Measurements from ENCODE around the gene PYGM. TPM values are rescaled to one million over a fixed set of nuclear protein-coding genes. Genes with fewer than 3 reads are reported as not detected.

The PYGM gene
- total RNA-seq, 1 experiment from 2014 or later = 6.6 TPM

GRCh38 chr11:64754919-64755662 is 4.7 kb downstream of the PYGM start:
- POLR2A ChIA-PET = no interaction called here
- Mint-ChIP-seq H3K4me1 (peaks cover 34% of the 10 kb centered on the region), H3K9me3 (no peaks in the 10 kb centered on the region), H3K27ac (no peak overlapping the region), H3K36me3 (no peaks in the 10 kb centered on the region), H3K27me3 (ENCODE audit: low read depth) (no peaks in the 10 kb centered on the region; the same call in 1 of the 2 replicates), H3K4me3 (no peak overlapping the region)
- CTCF ChIA-PET = interaction anchor here (1.0 to 4.9 kb wide), 2 partner anchors 10 to 11 kb away, joined by 3 to 30 read pairs; partner anchors contain the start of gene RASGRP2
- ATAC-seq (no peak), DNase-seq (ENCODE audit: low spot score) (no peak)
- TF ChIP-seq NR1H2 (CRISPR knock-in tag; IDR thresholded peaks at IDR 0.05) (no peak), ELF4 (CRISPR knock-in tag; IDR thresholded peaks at IDR 0.05; ENCODE audit: low read depth) (no peak), HMGA2 (CRISPR knock-in tag; IDR thresholded peaks at IDR 0.05) (no peak)

- Mint-ChIP-seq H3K27me3 (ENCODE audit: low read depth) (no peaks in the 10 kb centered on the region; the same call in 1 of the 2 replicates), H3K9me3 (no peaks in the 10 kb centered on the region), H3K36me3 (no peaks in the 10 kb centered on the region), H3K4me3 (no peak overlapping the region), H3K4me1 (peaks cover 27% of the 10 kb centered on the region), H3K27ac (peak overlapping the region; percentile 72; the same call in 1 of the 2 replicates)
- TF ChIP-seq TCF7 (CRISPR knock-in tag; IDR thresholded peaks at IDR 0.05; ENCODE audit: low read depth) (no peak), HMGXB4 (CRISPR knock-in tag; IDR thresholded peaks at IDR 0.05) (no peak), ZNF396 (CRISPR knock-in tag; IDR thresholded peaks at IDR 0.05; ENCODE audit: borderline replicate concordance) (no peak), FOXP1 (CRISPR knock-in tag; IDR thresholded peaks at IDR 0.05; ENCODE audit: borderline replicate concordance) (no peak), ZNF138 (CRISPR knock-in tag; conservative IDR thresholded peaks at IDR 0.05) (no peak), TEAD4 (CRISPR knock-in tag; IDR thresholded peaks at IDR 0.05) (no peak), RORB (CRISPR knock-in tag; IDR thresholded peaks at IDR 0.05) (no peak), ATF1 (CRISPR knock-in tag; IDR thresholded peaks at IDR 0.05) (no peak), SP1 (CRISPR knock-in tag; conservative IDR thresholded peaks at IDR 0.05) (no peak), JUN (CRISPR knock-in tag; IDR thresholded peaks at IDR 0.05) (no peak)
- TF ChIP-seq, protein P1, sequence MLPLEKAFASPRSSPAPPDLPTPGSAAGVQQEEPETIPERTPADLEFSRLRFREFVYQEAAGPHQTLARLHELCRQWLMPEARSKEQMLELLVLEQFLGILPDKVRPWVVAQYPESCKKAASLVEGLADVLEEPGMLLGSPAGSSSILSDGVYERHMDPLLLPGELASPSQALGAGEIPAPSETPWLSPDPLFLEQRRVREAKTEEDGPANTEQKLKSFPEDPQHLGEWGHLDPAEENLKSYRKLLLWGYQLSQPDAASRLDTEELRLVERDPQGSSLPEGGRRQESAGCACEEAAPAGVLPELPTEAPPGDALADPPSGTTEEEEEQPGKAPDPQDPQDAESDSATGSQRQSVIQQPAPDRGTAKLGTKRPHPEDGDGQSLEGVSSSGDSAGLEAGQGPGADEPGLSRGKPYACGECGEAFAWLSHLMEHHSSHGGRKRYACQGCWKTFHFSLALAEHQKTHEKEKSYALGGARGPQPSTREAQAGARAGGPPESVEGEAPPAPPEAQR (CRISPR knock-in tag; IDR thresholded peaks at IDR 0.05) = no peak
- TF ChIP-seq, protein P2, sequence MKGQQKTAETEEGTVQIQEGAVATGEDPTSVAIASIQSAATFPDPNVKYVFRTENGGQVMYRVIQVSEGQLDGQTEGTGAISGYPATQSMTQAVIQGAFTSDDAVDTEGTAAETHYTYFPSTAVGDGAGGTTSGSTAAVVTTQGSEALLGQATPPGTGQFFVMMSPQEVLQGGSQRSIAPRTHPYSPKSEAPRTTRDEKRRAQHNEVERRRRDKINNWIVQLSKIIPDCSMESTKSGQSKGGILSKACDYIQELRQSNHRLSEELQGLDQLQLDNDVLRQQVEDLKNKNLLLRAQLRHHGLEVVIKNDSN (CRISPR knock-in tag; IDR thresholded peaks at IDR 0.05) = no peak
- TF ChIP-seq, protein P3, sequence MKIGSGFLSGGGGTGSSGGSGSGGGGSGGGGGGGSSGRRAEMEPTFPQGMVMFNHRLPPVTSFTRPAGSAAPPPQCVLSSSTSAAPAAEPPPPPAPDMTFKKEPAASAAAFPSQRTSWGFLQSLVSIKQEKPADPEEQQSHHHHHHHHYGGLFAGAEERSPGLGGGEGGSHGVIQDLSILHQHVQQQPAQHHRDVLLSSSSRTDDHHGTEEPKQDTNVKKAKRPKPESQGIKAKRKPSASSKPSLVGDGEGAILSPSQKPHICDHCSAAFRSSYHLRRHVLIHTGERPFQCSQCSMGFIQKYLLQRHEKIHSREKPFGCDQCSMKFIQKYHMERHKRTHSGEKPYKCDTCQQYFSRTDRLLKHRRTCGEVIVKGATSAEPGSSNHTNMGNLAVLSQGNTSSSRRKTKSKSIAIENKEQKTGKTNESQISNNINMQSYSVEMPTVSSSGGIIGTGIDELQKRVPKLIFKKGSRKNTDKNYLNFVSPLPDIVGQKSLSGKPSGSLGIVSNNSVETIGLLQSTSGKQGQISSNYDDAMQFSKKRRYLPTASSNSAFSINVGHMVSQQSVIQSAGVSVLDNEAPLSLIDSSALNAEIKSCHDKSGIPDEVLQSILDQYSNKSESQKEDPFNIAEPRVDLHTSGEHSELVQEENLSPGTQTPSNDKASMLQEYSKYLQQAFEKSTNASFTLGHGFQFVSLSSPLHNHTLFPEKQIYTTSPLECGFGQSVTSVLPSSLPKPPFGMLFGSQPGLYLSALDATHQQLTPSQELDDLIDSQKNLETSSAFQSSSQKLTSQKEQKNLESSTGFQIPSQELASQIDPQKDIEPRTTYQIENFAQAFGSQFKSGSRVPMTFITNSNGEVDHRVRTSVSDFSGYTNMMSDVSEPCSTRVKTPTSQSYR (CRISPR knock-in tag; IDR thresholded peaks at IDR 0.05) = no peak
- TF ChIP-seq, protein P4, sequence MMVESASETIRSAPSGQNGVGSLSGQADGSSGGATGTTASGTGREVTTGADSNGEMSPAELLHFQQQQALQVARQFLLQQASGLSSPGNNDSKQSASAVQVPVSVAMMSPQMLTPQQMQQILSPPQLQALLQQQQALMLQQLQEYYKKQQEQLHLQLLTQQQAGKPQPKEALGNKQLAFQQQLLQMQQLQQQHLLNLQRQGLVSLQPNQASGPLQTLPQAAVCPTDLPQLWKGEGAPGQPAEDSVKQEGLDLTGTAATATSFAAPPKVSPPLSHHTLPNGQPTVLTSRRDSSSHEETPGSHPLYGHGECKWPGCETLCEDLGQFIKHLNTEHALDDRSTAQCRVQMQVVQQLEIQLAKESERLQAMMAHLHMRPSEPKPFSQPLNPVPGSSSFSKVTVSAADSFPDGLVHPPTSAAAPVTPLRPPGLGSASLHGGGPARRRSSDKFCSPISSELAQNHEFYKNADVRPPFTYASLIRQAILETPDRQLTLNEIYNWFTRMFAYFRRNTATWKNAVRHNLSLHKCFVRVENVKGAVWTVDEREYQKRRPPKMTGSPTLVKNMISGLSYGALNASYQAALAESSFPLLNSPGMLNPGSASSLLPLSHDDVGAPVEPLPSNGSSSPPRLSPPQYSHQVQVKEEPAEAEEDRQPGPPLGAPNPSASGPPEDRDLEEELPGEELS (CRISPR knock-in tag; IDR thresholded peaks at IDR 0.05) = no peak
- TF ChIP-seq, protein P5, sequence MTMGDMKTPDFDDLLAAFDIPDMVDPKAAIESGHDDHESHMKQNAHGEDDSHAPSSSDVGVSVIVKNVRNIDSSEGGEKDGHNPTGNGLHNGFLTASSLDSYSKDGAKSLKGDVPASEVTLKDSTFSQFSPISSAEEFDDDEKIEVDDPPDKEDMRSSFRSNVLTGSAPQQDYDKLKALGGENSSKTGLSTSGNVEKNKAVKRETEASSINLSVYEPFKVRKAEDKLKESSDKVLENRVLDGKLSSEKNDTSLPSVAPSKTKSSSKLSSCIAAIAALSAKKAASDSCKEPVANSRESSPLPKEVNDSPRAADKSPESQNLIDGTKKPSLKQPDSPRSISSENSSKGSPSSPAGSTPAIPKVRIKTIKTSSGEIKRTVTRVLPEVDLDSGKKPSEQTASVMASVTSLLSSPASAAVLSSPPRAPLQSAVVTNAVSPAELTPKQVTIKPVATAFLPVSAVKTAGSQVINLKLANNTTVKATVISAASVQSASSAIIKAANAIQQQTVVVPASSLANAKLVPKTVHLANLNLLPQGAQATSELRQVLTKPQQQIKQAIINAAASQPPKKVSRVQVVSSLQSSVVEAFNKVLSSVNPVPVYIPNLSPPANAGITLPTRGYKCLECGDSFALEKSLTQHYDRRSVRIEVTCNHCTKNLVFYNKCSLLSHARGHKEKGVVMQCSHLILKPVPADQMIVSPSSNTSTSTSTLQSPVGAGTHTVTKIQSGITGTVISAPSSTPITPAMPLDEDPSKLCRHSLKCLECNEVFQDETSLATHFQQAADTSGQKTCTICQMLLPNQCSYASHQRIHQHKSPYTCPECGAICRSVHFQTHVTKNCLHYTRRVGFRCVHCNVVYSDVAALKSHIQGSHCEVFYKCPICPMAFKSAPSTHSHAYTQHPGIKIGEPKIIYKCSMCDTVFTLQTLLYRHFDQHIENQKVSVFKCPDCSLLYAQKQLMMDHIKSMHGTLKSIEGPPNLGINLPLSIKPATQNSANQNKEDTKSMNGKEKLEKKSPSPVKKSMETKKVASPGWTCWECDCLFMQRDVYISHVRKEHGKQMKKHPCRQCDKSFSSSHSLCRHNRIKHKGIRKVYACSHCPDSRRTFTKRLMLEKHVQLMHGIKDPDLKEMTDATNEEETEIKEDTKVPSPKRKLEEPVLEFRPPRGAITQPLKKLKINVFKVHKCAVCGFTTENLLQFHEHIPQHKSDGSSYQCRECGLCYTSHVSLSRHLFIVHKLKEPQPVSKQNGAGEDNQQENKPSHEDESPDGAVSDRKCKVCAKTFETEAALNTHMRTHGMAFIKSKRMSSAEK (CRISPR knock-in tag; IDR thresholded peaks at IDR 0.05; ENCODE audit: borderline replicate concordance) = no peak
- ChIA-PET CTCF (interaction anchor here (0.6 to 4.9 kb wide), 2 partner anchors 11 to 20 kb away, joined by 4 to 30 read pairs; partner anchors contain the start of gene RASGRP2), POLR2A (no interaction called here)
- ATAC-seq (no peak), DNase-seq (ENCODE audit: low spot score) (no peak)
Observed at GRCh38 chr11:64754124-64754918, 5.5 kb downstream of the PYGM start.
